ENCODE measurements around the gene GNMT.

- TF ChIP-seq CTCF (IDR thresholded peaks at IDR 0.05 in 2 of 3, conservative IDR thresholded peaks at IDR 0.05 in 1 of 3; ENCODE audit: control insufficient read depth in 2 of 3, extremely low read depth in 1 of 3, insufficient read depth in 1 of 3, low read depth in 3 of 3, low read length in 3 of 3) (no peak), POLR2A (IDR thresholded peaks at IDR 0.05; ENCODE audit: low read depth, low read length) (no peak), EGR1 (IDR thresholded peaks at IDR 0.05; ENCODE audit: borderline replicate concordance in 1 of 2, low read depth in 2 of 2, low read length in 2 of 2) (no peak), MYC (IDR thresholded peaks at IDR 0.05; ENCODE audit: insufficient read depth, insufficient read length, insufficient replicate concordance, low read length, severe bottlenecking) (no peak), POLR2AphosphoS5 (IDR thresholded peaks at IDR 0.05; ENCODE audit: low read length) (no peak), HDGF (IDR thresholded peaks at IDR 0.05) (no peak), MLLT1 (IDR thresholded peaks at IDR 0.05) (no peak), TBL1XR1 (IDR thresholded peaks at IDR 0.05; ENCODE audit: low read depth, low read length) (no peak), ZZZ3 (IDR thresholded peaks at IDR 0.05; ENCODE audit: control insufficient read depth, insufficient read length, low read depth) (no peak), GABPA (IDR thresholded peaks at IDR 0.05; ENCODE audit: low read depth) (no peak)
- TF ChIP-seq, protein P1, sequence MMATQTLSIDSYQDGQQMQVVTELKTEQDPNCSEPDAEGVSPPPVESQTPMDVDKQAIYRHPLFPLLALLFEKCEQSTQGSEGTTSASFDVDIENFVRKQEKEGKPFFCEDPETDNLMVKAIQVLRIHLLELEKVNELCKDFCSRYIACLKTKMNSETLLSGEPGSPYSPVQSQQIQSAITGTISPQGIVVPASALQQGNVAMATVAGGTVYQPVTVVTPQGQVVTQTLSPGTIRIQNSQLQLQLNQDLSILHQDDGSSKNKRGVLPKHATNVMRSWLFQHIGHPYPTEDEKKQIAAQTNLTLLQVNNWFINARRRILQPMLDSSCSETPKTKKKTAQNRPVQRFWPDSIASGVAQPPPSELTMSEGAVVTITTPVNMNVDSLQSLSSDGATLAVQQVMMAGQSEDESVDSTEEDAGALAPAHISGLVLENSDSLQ (IDR thresholded peaks at IDR 0.05): no peak
These were observed 1.5 kb downstream of the GNMT start for GRCh38 chr6:42962096-42962495.
